GM21526 (cell line): ENCODE results near the gene YOD1.

ENCODE experiments used
- ATAC-seq: cut with Tn5 transposase; IDR thresholded peaks from one replicate; pipeline ENCODE4 v1.9.1; 2021; ENCODE audit warnings: moderate library complexity; ENCODE audit not compliant: unreplicated experiment, low FRiP score

Gene YOD1

DNA sequence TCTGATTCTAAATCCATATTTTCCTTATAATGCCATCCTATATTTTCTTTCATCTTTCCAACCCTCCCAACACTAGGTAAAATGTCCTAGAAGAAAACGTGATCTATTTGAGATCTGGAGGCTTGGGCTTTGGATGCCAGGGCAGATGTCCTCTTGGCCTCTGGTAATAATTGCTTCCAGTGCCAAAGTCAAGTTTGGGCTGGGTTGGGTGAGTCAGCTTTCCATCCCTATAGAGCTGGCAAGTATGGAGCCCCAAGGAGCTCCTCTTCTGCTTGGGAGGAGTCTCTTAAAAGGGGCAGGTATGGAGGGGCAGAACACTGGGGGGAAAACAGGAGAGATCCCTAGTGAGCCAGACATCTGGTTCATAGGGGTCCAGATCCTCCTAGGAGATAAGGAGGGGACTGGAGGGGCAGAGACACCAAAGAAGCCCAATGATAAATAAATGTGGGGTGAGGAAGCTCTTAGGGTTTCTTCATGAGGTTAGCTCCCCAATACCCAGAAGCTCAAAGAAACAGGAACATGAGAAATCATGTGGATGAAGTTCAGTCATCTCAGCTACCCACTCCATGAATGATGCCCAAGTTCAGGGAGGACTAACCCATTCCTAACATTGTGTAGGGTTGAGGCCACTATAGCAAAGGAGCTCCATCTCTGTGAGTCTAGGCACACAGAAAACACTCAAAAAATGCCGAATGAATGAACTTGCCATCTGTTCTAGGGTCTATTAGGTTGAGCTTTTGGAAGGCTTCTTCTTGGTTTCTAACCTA, 21.9 kb downstream of the YOD1 start:
- no peak for ATAC-seq

DNA sequence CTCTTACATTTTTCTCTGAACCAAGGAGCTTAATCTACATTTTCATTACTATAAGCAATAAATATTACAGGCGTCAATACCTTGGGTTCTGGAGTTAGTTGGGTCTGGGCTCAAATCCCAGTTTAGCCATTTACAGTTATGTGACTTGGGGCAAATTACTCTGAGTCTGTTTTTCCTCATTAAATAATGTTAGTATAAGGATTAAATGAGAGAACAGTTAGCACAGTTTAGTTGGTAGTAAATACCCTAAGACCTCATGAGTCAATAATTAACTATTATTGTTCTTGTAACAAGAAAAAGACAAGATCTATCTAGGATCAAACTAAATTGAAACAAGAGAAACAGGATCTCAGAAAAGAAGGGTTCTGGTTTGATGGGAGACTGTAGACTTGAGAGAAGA, 23.1 kb downstream of the YOD1 start:
- ATAC-seq = no peak

DNA sequence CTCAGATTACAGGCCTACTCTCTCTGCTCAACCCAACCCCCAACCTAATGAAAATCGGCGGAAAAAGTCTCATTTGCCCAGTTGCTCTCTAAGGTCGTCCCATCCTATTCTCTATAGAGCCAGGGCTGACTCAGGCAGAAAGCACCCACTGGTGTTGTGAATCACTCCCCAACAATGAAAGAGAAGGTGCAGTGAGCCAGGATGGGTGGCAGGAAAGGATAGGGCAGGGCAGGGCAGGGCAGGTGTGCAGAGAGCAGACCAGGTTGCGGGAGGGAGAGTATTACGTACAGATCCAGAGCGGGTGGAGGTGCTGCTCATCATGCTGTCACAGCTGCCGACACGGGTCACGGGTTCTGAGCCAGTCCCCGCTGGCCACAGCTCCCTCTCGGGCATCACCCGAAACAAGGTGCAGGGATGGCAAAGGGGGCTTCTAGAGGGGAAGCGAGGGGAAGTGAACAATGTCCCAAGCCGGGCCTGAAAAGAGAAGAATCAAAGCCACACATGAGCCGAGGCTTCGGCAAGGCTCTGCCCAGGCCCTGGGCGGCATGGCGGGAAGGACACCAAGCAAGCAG, 23.7 kb downstream of the YOD1 start:
- no peak for ATAC-seq

DNA sequence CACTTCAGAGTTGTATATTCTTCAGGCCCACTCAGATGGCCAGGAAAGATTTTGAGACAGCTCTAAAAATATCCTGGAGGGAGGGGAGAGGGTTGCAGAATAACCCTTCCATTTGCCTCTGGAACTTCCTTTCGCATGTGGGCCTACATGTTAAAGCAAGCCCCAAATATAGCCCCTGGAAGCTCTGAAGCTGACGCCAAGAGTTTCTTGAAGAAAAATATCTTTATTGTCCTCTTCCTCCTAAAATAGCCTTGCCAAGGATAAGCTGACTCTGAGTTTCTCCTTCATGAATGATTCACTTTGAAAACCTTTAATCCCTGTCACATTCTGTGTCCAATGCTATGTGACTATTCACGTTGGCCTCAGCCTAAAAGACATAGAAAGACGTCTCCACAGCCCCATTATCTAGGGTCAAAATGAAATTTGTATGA, 24.9 kb downstream of the YOD1 start:
- no peak for ATAC-seq

DNA sequence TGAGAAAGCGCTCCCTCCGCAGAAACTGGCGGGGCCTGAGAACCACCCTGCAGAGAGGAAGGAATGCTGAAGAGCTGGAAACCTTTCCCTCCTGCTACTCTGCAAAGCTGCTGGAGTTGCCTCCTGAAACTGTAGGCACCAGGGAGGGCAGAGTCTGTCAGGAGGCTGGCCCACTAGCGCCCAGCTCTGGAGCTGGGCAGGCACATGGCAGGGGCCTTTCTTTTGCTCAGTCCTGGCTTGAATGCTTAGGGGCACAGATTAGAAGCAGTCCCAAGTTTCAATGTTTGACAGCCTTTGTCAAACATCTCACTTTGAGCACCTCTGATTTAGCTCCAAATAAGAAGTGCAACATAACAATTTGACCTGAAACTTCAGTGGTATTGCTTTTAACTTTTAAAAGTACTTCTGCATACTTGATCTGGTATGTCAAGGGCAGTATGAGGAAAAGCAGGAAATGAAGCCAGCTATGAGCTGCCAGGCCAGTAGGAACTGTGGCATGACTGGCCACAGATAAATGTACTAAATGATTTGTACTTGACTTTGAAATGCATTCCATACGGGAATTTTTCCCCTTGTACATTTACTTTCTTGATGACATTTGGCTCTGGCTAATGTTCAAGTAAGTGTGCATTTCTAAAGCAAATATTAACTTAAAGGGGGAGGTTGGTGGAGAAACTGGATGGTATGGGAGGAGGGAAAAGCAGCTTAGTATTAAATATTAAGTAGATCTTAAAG, 25.7 kb downstream of the YOD1 start:
- ATAC-seq = no peak

DNA sequence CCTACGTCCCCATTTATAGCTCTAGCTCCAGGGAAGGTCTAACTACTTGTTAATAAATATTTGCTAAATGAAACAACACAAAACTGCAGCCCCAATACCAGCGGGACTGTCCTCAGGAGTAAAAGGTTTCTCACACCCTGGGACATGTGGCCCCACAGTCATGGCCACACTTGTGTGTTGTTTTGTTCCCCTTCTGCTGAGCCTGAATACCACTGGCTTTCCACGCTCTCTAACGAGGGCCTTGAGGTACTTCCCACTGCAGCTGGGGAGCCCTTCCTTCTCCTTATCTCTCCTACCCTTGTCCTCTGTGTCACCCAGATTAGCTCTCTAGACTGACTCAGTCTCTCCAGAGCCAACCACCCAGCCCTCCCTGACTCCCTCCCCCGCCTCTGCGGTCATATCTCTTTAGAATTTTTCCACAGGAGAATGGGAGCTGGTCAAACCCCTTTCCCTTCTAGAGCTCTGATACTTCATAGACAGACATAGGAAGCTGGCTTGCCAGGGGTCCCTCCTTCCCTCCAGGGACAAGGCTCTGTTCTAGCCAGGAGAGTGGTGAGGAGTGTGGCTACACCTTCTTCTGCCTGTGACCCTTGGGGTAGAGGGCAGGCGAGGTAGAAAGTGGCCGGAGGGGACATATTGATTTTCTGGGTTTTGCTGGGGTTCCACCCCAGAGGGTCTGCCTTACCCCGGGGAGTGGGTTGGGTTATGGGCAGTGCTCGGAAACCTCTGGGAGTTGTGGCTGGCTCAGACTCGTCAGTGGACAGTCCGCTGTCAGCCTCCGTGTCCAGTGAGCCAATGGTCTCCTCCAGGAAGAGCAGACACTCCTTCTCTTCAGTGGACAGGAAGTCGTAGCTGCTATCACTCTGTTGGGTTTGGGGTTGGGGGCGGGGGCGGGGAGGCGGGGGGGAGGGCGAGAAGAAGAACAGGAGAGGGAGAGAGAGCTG, 26.5 kb downstream of the YOD1 start:
- ATAC-seq = no peak

DNA sequence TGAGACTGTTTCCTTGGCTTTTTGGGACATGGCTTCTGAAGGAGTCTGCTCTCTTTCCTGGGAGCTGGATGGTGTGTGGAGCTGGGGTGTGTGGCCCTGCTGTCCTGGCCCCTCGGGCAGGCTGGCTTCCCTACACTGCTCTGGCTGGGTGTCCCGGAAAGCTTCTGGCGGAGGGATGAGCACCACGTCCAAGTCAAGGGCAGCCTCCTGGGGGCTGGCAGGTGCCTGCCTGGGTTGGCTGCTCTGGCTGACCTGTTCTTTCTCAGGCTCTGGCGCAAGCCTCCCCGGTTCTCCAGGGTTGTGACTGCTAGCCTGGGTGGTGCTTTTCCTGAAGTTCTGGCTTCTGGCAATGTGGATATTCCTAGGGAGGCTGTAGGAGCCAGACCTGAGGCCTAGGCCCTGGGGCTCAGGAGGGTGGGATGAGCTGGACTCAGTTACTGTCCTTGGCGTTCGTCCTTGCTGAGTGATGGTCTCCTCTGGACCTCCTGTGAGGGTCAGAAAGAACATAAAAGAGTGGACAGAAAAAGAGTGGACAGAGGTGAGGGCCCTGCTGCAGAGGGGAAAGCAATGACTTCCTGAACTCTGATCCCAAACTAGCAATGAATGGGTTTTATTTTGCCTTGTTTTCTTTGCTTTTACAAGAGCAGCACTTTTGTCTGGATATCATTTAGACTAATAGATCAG, 27.9 kb downstream of the YOD1 start:
- no peak for ATAC-seq

DNA sequence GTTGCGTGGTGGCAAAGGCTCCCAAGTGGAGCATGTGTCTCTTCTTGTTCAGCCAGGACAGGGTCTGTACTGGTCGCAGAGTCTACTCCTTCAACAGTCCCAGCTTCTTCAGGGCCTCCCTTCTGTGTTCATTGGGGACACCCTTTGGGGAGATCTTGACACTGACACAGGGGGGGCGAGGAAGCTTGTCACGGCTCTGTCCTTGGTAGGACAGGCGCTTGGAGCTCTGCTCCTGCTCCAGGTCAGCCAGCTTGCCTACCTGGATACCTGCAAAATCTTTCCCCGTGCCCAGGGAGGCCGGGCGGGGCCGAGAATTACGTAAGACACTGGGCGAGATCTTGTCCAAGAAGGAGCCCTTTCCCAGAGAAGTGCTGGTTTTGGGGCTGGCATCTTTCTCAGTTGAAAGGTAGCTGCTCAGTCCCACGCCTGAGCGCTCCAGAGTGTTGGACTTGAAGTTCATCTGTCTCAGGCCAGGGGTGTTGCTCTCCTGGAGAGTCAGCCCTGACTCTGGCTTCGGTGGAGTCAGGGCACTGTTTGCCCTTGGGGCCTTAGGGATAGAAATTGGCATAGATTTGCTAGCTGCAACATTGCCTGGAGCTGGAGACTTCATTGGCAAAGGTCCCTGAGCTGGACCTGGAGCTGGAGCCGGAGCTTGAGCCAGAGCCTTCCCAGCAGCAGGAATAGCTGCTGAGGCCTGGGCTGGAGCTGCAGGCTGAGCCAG, 29.0 kb downstream of the YOD1 start:
- no peak for ATAC-seq

DNA sequence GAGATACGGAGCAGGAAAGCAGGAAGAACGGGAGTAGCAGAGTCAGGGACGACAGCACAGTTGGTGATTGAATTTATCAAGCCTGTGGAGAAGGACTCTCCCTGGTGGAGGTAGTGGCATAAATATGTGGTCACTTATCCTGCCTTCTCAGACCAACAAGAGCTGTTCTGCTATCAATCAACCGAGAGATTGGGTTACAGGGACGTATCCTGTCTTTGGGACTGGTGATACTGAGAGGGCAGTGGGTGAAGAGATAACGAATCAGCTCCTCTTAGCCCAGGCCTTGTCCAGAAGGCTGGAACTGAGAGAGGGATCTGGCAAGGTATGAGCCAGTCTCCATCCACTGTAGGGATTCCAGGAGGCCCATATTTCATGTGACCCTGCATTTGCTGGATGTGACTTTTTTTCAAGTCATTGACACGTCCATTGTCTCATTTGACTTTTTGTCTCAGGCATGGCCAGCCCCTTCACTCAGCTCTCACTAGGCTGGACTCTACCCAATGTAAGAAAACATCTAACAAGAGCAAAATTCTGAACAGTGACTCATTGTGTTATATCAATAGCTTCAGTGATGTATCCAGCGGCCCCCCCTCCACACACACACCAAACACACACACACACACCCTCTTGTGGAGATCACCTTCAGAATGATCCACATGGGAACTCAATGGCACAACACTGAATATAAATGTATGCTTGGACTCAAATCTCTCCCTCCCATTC, 29.7 kb downstream of the YOD1 start:
- ATAC-seq = no peak

DNA sequence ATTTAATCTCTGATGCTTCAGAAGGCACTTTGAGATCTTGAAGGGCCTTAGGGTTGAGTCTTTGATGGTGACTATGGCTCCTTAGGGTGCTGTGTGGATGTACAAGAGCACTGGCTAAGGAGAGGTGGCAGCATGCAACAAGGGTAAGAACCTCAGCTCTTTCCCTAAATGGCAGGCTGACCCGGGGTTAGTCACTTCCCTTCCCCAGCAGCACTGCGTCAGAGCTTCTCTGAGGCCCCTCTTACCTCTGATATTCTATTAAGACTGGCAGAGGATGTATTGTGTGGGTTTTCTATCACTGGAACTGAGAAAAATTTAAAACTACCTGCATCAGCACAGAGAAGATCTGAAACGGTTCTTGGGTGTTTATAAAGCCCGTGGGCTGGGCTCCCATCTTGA, 30.3 kb downstream of the YOD1 start:
- no peak for ATAC-seq

DNA sequence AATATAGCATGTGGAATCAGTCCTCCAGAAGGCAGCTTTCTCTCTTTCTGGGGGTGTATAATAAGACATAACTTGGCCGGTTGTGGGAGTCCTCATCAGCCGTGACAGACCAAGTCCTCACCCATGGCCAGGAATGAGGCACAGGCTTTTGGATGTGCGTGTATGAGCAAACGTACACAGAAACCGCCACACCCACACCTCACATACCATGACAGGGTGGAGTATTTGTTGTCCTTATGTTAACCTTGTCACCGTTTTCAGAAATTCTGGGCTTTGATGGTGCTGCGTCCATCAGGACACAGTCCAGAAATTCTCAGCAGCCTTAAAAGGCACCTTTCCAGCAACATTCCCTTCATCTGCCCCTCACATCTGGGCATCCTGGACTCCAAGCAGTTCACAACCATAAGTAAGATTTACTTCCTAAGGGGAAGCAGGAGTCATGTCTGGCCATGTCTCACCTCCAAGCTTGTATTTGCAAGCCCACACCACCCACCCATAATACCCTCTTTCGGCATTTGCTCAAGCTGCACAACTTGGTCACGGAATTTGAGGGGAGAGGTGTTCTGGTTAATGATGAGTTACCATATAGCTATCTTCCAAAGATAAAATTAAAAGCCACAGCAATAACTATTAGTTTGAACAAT, 30.8 kb downstream of the YOD1 start:
- no peak for ATAC-seq

DNA sequence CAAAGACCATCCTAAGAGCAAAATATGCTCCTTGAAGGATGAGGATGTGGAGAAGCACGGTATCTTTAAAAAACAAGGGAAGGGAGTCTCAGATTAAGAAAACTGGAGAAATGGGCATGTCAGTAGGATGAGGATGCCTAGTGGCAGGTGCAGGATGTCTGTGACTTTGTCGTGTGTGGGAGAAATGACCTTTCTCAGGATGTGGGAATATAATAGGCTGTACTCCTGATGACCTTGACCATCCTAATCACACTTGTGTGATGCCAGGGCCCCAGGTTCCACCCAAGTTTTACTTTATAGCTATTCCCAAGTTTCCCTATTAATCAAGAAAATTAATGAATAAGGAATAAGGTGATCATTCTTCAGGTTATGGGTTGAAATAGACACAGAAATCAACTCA, 31.3 kb downstream of the YOD1 start:
- no peak for ATAC-seq

DNA sequence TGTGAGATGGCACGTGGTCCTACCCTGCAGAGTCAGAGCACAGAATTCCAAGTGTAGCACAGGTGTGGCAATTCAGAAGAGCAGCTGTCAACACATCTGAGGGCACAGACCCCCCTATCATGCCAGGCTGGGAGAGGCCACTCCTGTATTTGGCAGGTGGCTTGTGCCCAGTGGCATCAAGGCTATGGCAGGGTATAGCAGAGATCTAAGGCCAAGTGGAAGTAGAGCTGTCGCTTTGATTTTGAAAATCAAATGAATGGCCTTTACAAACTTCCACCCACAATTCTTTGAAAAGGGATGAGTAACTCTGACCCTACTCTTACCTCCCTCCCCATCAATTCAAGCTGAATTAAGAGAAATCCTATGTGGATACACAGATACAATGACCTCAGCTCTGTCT, 31.8 kb downstream of the YOD1 start:
- ATAC-seq = no peak

DNA sequence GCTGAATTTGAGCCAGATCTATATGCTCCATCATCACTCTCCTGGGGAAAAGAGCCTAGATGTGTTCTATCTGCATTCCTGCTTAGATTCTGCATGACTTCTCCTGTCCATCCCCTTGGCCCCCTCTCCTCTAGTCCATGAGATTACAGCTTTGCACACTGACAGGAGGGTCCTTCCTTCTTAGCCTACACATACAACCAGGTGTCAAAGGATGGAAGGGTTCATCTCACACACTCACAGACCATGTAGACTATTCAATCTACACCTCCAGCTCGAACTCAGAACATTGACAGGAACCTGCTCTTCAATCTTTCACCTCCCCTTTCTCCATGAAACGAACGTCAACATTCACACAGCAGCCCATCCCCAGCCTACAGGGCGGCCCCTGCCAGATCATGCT, 32.3 kb downstream of the YOD1 start:
- no peak for ATAC-seq

DNA sequence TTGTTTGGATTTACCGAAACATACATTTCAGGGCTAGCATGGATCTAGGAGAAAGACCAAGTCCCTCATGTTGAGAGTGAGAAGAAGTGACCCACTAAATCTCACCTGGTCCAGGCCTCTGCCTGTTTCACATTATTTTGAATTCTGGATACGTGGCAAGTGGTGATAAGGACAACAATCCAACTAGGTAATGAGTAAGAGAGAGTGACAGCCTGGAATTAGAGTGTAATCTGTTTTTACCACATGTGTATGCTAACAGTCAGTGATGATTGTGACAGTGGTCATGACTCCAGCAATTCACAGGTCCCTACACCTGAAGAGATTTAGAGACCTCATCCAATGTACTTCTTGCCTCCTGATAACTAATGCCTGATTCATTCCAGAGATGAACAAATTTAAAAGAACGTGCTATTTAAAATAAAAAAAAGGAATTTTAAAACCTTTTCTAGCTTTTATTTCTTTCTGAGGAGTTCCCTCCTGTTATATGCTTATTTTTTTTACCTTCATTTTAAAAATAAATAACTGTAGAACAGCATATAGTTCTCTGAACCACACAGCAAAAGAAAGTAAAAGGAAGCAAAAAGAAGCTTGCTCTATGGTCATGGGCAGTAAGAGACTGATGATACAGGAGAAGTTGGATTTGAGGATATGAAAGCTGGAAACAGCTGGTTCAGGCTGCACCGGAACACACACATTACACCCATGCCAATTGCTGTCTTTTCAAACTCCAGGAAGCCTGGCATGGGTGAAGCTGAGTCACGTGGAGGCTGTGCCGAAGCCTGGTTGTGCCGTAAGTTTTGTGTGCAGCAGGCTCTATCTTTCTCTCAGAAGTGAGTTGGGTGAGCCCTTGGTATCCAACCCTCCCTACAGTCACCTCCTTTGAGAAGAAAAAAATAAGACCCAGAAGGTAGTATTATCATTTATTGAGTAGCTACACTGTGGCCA, 33.1 kb downstream of the YOD1 start:
- no peak for ATAC-seq

DNA sequence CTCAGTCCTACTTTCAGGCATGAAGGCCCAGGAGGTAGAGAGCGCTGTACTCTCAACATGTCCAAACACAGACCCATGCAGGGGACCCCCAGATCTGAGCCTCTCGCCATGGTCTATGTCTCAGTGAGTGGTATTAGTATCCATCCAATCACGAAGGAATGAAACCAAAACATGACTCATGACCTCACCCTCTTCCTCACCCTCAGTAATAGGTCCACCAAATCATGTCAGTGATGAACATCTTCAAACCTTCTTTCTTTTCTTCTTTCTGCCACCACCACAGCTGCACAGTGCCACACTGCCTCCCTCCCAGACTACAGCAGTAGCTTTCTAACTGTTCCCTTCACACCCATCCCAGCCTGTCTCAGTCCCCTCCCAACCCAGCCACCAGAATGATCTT, 35.2 kb downstream of the YOD1 start:
- ATAC-seq = no peak

DNA sequence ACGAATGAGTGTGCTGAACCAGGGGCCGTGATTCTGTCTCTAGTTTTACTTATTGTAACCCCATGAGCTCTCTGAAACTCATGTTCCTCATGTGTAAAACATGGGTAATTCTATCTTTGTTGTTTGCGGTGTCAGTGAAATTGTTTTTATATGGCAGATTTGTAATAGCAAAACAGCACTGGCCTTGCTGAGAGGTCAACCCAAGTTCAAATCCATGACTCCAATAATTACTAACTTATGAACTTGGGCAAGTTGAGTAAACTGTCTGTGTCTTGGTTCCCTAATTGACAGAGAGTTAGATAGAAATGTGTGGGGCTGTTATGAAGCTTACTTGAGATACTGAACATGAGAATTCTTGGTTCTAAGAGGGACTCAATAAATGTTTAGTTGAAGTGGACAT, 36.3 kb downstream of the YOD1 start:
- ATAC-seq = no peak
